DND-41 (cell line): ENCODE measurements around the gene TSPAN9.

Experiments
- ATAC-seq: fragments of 200-7000 bp; cut with Tn5 transposase; 3 replicates; pipeline ENCODE4 v1.9.1; 2021; ENCODE audit warnings: low read depth; ENCODE audit not compliant: insufficient read depth
- DNase-seq: peaks from one replicate; pipeline ENCODE4 v3.0.0-alpha.2; 2020
- H2AFZ ChIP-seq: 2 replicates; pipeline ENCODE4 v1.6.0; 2012; ENCODE audit warnings: low read depth, low read length
- H3K27ac ChIP-seq: 2 replicates; pipeline ENCODE4 v1.5.1; 2012; ENCODE audit warnings: low read length, inconsistent platforms
- H3K27me3 ChIP-seq: fragments of 200-600 bp; sonication (generic); 2 replicates; pipeline ENCODE4 v1.6.0; 2012; ENCODE audit warnings: low read length, mild to moderate bottlenecking, inconsistent platforms; ENCODE audit not compliant: insufficient read depth, poor library complexity
- H3K36me3 ChIP-seq: 2 replicates; pipeline ENCODE4 v1.5.1; 2012; ENCODE audit warnings: low read length, inconsistent platforms; ENCODE audit not compliant: insufficient read depth
- H3K4me1 ChIP-seq: 2 replicates; pipeline ENCODE4 v1.5.1; 2012; ENCODE audit warnings: mild to moderate bottlenecking, low read length; ENCODE audit not compliant: insufficient read depth
- H3K4me2 ChIP-seq: 2 replicates; pipeline ENCODE4 v1.6.0; 2012; ENCODE audit warnings: mild to moderate bottlenecking, moderate library complexity, low read length, inconsistent platforms; ENCODE audit not compliant: insufficient read depth
- H3K4me3 ChIP-seq, 2 experiments: fragments of 200-600 bp in 1 of 2; shearing (Covaris generic) in 1 of 2; 2 replicates each; pipeline ENCODE4 v1.5.1; 2012 to 2016; ENCODE audit warnings: inconsistent platforms in 2 of 2, low read length in 2 of 2, mild to moderate bottlenecking in 2 of 2, low read depth in 1 of 2, moderate library complexity in 1 of 2
- H3K79me2 ChIP-seq: 2 replicates; pipeline ENCODE4 v1.6.0; 2012; ENCODE audit warnings: low read length, inconsistent platforms; ENCODE audit not compliant: insufficient read depth
- H3K9ac ChIP-seq: 2 replicates; pipeline ENCODE4 v1.6.0; 2012; ENCODE audit warnings: low read depth, mild to moderate bottlenecking, inconsistent platforms, low read length, moderate library complexity
- H3K9me3 ChIP-seq: 2 replicates; pipeline ENCODE4 v1.5.1; 2012; ENCODE audit warnings: low read length, moderate library complexity, mild to moderate bottlenecking, inconsistent platforms; ENCODE audit not compliant: insufficient read depth, severe bottlenecking
- H4K20me1 ChIP-seq: 2 replicates; pipeline ENCODE4 v1.6.0; 2012; ENCODE audit warnings: low read length; ENCODE audit not compliant: insufficient read depth
- EZH2 ChIP-seq: IDR thresholded peaks from 3 replicates; pipeline ENCODE4 v1.6.1; 2012; ENCODE audit warnings: borderline replicate concordance, low read depth, mild to moderate bottlenecking, moderate library complexity, low read length, inconsistent platforms; ENCODE audit not compliant: severe bottlenecking
- TF ChIP-seq, protein P1 (sequence below): IDR thresholded peaks from 2 replicates; pipeline ENCODE4 v1.5.1; 2012; ENCODE audit warnings: borderline replicate concordance, low read length, moderate library complexity, mild to moderate bottlenecking; ENCODE audit not compliant: poor library complexity, severe bottlenecking; ENCODE audit errors: extremely low read depth

Gene TSPAN9

DNA sequence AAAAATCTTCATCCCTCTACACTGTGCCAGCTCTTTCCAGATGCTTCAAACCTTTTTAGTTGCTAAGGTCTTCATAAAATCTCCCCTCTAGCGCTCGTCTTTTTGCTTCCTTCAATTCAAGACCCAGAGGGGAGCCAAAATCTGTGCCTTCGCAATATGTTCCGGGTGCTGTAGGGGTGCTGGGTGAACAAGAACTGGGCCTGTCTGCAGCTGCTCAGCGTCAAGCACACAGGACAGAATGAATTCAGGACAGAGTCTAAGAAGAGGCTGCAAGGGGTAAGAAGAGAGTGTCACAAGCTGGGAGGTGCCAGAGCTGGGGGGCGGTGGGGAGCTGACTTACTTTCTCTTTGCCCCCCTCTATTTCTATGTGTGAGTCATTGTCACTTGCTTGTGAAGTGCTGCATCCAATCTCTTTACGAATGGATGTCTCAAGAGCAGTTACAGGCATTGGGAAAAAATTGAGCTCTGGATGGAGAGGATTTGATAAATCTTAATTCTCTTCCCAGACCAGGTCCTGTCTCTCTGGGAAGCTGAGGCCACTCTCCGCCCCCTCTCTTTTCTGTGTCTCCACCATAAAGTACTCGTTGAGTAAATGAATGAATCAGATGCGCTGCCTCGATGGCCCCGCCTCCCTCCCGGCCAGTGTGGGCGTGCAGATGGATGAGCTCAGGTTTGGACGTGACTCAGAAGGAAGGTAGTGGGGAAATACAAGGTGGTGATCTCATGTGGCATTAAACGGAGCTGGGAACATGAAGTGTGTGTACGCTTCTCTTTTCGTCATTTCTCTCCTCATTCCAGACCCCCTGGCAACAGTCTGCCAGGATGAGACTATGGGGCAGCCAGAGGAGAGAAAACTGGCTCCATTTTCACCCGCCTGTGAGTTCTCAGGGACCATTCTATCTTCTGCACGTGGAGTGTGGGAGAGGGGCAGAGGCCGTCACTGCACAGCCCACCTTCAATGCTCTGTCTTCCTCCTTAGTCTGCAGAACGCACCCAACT lies 91.3 kb downstream of the TSPAN9 start:
- TF ChIP-seq, protein P1, sequence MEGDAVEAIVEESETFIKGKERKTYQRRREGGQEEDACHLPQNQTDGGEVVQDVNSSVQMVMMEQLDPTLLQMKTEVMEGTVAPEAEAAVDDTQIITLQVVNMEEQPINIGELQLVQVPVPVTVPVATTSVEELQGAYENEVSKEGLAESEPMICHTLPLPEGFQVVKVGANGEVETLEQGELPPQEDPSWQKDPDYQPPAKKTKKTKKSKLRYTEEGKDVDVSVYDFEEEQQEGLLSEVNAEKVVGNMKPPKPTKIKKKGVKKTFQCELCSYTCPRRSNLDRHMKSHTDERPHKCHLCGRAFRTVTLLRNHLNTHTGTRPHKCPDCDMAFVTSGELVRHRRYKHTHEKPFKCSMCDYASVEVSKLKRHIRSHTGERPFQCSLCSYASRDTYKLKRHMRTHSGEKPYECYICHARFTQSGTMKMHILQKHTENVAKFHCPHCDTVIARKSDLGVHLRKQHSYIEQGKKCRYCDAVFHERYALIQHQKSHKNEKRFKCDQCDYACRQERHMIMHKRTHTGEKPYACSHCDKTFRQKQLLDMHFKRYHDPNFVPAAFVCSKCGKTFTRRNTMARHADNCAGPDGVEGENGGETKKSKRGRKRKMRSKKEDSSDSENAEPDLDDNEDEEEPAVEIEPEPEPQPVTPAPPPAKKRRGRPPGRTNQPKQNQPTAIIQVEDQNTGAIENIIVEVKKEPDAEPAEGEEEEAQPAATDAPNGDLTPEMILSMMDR, result no peak
- no peak for TF ChIP-seq EZH2
- no peaks in the 10 kb centered on the region for H3K79me2 ChIP-seq
- no peak overlapping the region for H3K9ac ChIP-seq
- H3K27me3 ChIP-seq, result no peaks in the 10 kb centered on the region
- H3K4me2 ChIP-seq, result no peak overlapping the region
- H3K4me1 ChIP-seq, result no peaks in the 10 kb centered on the region
- H3K9me3 ChIP-seq, result no peaks in the 10 kb centered on the region
- ATAC-seq, result no peak
- no peak overlapping the region for H3K27ac ChIP-seq
- no peaks in the 10 kb centered on the region; the same call in 1 of the 2 replicates for H4K20me1 ChIP-seq
- no peak overlapping the region for H2AFZ ChIP-seq
- no peak overlapping the region for H3K4me3 ChIP-seq
- no peaks in the 10 kb centered on the region for H3K36me3 ChIP-seq
- no peak for DNase-seq

DNA sequence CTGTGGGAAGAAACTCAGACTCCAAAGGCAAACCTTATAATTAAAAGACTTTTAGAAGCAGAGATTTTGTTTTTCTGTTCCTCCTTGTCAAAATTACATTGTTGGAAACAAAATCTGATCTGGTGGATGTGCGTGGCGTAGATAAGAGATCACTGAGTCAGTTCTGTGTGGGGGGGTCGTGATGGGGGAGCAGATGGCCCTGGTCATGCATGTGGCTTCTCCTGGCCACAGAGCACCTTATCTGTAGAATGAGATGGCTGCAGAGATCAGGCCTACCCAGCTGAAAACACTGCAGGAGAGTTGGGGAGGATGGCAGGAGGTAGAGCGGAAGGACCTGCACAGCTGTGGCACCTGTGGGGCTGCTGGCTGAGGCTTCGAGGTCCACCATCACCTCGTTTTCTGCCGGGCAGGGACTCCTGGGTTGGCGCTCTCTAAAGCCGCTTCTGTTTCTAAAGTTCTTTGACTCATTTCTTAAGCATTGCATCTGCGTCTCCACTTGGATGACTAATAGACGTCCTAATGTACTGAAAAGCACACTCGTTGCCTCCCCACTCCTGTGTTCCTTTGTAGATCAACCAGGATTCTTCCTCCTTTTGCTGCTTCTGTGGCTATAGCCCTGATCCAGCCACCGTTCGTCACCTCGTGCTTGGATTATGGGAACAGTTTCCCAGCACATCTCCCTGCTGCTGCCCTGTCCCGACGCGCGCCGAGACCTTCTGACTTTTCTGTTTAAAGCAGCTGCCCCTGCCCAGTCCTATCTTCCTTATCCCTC lies 93.4 kb downstream of the TSPAN9 start:
- DNase-seq (no peak), ATAC-seq (no peak)
- H3K36me3 ChIP-seq, result no peaks in the 10 kb centered on the region
- H3K9me3 ChIP-seq, result no peaks in the 10 kb centered on the region
- H3K79me2 ChIP-seq, result no peaks in the 10 kb centered on the region
- TF ChIP-seq, protein P1, result no peak
- no peak for TF ChIP-seq EZH2
- H3K4me1 ChIP-seq, result no peaks in the 10 kb centered on the region
- H4K20me1 ChIP-seq, result no peaks in the 10 kb centered on the region; the same call in none of the 2 replicates
- H2AFZ ChIP-seq, result no peak overlapping the region
- H3K4me3 ChIP-seq, result no peak overlapping the region
- no peak overlapping the region for H3K27ac ChIP-seq
- H3K27me3 ChIP-seq, result no peaks in the 10 kb centered on the region
- no peak overlapping the region for H3K9ac ChIP-seq
- H3K4me2 ChIP-seq, result no peak overlapping the region

DNA sequence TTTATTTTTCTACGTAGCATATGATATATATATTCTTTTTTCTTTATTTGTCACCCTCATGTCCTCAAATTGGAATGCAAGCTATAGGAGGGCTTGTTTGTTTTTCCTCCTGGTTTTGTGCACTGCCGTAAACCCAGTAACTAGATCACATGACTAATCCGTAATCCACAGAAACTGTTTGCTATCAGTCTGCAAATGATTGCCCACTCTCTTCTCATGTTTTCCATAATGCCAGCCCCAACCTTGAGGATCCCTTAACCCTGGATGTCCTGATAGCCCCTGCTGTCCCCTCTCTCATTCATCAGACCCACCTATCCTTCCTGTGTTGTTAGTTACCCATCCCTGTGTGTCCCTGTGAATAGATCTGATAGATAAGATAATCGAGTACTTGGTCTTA lies 94.0 kb downstream of the TSPAN9 start:
- no peaks in the 10 kb centered on the region for H3K79me2 ChIP-seq
- H3K9me3 ChIP-seq, result no peaks in the 10 kb centered on the region
- no peaks in the 10 kb centered on the region for H3K4me1 ChIP-seq
- peaks cover 4% of the 10 kb centered on the region for H4K20me1 ChIP-seq
- no peak overlapping the region for H2AFZ ChIP-seq
- H3K27me3 ChIP-seq, result no peaks in the 10 kb centered on the region
- H3K36me3 ChIP-seq, result no peaks in the 10 kb centered on the region
- TF ChIP-seq, protein P1, result no peak
- TF ChIP-seq EZH2, result no peak
- ATAC-seq (no peak), DNase-seq (no peak)
- no peak overlapping the region for H3K9ac ChIP-seq
- H3K4me2 ChIP-seq, result no peak overlapping the region
- no peak overlapping the region for H3K4me3 ChIP-seq
- no peak overlapping the region for H3K27ac ChIP-seq
